T-helper 2 cell (primary cell): ENCODE results near the gene POLR2H.

Source experiments
- DNase-seq, 5 experiments: peaks; one replicate each; pipeline versions ENCODE4 v3.0.0 to v3.0.0-alpha.2; 2012 to 2022

POLR2H gene

DNA sequence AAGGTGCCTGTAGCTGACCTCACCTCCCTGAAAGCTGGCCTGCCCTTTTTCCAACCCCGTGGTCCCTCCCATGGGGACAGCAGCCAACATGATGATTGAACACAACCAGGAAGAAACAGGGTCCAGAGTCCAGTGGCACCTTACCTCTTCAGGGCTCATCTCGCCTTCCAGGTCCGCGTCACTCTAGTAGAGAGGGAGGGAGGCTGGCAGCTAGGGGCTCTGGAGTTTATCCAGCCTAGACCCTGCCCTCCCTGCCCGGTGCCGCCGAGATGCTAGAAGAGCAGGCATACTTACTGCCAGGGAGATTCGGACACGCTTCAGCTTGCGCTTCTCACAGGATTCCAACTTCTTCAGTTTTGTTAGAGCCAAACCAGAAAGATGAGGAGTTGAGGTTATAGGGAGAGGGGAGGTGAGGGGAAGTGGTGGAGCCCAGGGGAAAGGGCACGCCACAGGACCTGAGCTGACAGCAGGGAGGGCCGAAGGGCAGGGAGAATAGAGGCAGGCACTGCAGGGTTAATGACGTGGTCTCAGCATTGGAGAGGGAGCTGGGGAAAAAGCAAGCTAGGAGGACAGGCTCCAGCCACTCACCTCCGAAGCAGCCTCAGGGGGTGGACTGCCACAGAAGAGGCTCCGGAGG is 9.2 kb upstream of the POLR2H start:
- DNase-seq: no peak

DNA sequence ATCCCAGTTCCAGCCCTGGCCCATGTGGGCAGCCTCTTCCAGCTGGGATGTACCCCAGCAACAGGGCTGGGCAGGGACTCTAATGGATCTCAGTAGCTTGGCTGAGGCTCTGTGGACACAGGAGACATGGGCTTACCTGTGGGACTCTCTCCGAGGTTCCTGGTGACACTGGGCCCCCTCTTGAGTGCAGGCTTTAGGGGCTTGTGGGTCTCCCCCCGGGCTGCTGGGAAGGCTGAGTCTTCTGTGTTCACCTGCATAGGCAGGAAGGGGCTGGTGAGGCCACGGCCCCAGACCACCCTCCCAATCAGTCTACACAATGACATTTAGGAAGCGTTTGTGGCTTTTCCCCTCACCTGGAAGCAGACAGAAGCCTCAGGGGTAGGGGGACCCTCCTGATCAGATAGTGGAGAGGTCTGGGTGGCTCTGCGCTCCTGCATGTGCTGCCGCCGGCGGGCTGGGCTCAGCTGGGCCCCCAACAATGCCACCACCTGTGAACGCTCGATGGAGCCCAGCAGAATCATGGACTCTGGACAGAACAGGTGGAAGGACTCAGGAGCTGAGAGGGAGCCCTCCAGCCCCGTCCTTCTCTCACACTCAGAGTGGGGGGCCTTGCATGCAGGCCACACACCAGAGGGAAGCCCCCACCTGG is 8.5 kb upstream of the POLR2H start:
- DNase-seq: no peak

DNA sequence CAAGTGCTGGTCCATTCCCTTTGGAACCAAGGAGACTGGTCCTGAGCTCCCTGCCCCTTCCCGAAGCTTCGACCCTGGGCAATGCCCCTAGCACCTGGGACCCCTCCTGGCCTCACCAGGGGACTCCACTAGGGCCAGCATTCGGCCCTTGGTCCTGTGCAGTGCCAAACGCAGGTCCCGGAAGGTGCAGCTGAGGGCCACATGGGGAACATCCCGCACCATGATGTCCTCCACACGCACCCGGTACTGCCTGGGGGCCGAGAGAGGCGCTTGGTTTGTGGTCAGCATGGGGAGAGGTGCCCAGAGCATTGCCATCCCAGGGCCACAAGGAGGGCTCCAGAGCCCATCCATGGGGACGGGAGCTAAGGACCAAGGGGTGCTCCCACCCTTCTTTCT is 8.0 kb upstream of the POLR2H start:
- DNase-seq: no peak

DNA sequence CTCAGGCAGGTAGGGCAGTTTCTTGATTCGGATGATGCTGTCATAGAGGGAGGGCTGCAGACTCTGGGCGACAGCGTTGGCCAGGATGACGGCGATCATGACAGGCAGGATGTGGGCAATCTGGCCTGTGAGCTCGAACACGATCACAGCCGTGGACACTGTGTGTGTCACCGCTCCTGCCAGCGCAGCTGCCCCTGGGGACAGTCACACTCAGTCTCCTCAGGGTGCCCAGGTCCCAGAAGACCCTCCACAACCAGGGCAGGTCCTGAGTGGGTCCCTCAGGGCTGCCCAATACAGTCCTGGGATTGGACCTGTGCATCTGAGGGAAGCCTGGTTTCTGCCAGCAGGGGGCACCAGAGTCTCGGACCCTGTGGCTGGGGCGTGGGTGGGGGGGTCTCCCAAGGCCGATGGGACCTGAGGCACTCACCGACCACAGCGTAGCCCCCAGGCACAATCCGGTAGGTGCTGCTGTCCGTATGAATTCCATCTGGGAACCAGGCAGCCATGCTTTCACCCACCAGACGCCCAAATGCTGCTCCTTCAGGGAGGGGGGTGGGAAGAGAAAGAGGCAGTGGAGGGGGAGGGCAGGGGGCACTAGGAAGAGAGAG is 7.3 kb upstream of the POLR2H start:
- DNase-seq: peak; percentile 27 to 70 (median 49)

DNA sequence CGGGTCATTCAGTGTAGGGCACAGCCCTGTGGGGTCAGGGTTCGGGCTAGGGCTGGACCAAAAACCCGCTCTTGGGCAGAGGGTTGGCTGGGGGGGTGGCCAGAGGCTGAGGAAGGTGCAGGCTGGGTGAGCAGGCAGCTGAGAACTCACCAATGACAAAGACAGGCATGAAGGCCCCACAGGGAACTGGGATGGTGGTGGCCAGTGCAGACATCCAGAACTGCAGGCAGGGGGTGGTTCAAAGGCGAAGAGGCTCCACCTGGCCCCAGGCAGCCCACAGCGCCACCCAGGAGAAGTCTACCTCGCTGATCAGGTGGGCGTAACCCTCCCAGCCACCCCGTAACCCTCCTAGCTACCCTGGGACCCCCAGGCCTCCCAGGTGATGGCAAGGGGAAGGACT is 6.8 kb upstream of the POLR2H start:
- no peak for DNase-seq

DNA sequence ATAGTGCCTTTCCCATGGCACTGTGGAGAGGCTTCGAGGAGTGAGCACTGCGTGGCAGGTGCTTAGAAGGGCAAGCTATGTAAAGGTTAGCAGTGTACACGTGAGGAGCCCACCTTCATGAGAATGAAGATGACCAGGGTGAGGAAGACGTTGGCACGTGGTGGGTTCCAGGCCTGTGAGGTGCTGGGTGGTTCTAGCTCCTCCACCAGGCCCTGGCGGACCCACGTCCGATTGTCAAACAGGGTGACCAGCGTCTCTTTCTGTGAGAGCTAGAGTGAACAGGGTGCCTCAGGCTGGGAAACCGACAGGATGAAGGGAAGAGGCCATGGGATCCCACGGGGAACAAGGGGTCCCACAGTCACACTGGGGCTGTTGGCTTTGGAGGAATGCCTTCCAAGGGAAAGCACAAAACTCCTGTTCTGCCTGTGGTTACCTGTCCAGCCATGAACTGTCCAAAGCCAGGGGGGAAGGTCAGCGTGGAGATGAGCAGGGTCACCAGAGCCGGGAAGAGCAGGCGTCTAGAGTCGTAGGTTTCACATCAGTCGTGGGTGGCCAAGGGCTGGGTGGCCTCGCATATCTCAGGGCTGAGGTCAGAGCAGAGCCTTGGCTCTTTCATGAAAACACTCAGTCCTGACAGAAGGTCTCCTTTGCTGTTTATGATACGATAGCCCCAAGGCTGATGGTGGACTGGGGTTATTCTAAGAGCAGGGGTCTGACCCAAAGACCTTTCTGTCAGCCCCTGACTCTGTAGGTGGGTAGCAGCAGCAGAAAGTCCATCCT is 6.1 kb upstream of the POLR2H start:
- DNase-seq: no peak

DNA sequence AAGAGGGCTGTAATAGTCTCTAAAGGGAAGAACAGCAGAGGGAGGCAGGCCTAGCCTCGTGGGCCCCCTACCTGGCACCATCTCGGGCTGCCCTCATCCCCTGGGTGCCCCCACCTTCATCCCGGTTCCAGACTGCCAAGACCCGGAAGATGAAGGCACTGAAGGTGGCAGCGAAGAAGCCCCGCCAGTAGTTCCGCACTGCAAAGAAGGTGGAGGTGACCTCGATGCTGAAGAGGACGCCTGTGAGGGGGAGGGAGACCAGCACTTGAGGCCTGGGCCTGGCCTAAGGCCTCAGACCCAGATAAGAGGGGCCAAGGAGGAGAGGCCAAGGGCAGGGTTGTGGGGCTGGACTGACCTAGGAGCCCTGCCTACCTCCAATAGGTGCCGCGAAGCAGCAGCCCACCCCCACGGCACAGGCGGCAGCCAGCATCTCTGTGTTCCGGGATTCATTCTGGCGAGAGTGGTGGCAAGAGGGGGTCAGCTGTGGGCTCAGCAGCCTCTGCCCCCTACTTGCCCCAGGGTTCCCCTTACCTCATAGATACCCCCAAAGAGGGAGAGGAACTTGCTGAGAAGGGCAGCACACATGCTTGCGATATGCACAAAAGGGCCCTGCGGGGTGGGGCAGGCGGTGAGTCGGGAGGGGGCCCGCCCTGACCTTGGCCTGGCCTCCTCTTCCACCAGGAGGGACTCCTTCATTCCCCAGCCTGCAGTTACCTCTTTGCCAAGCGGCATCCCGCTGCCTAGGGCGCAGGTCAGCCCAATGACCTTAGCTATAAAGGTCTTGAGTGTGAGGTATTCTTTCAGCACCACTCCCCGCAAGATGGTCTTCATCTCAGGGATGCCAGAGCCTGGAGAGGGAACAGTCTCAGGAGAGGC is 4.0 kb upstream of the POLR2H start:
- no peak for DNase-seq

DNA sequence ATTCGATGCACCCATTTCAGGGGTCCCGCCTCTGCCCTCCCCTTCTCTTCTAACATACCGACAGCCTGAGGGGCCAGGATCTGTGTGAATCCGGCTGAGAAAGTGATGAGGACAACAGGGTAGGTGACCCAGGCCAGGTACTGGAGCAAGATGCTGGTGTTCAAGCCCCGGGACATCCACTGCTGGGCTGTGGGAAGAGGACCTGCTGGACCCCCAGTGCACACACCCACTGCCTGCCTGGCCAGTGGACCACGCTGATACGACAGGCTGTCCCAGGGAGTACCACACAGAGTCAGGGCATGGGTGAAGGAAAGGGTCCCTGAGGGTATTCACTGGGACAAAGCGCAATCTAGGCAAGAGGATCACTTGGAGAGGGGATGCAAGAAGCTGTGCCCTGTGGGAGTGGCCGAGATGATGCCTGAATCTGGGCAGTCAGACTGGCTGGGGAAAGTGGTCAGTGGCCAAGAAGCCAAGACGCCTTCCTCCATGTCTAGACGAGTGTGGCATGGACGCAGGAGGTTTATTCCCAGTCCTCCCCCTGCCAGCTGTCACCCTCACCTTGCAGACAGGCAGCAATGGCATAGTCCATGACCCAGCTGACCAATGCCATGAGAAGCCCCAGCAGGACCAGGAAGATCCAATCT is 3.3 kb upstream of the POLR2H start:
- no peak for DNase-seq

DNA sequence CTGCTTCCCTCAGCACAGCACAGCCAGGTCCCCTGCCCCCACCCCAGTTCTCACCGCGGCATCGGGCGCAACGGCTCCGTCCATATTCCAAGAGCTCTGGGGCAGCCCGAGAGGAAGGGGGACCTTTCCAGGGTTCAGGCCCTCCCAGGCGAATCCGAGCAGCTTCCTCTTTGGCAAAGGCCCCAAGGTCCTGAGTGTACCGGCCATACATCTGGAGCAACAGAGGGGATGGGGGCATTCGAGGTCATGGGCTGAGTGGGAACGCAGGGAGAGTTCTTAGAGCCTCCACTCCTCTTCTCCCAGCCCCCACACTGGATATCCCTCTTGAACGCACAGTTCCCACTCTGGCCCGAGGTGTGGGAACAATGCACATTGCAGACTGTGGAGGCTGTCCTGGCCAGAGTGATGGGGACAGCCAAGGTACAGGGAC is 2.6 kb upstream of the POLR2H start:
- no peak for DNase-seq

DNA sequence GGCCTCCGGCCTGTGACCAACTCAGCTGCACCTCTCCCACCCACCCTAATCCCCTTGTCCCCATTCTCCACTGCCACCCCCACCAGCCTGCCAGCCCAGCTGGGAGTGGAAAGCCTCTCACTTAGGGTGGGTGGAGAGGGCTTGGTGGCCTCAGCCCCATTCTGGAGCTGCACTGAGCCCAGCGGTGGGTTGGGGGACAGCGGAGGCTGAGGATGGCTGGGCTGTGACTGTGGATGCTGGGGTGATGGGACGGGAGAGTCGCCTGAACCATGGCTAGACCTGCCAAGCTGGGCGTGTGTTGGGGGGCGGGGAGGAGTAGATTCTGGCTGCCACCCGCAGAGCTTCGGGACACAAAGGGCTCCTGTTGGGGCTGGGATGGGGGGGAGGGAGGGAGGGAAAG is 1.9 kb upstream of the POLR2H start:
- DNase-seq: no peak

DNA sequence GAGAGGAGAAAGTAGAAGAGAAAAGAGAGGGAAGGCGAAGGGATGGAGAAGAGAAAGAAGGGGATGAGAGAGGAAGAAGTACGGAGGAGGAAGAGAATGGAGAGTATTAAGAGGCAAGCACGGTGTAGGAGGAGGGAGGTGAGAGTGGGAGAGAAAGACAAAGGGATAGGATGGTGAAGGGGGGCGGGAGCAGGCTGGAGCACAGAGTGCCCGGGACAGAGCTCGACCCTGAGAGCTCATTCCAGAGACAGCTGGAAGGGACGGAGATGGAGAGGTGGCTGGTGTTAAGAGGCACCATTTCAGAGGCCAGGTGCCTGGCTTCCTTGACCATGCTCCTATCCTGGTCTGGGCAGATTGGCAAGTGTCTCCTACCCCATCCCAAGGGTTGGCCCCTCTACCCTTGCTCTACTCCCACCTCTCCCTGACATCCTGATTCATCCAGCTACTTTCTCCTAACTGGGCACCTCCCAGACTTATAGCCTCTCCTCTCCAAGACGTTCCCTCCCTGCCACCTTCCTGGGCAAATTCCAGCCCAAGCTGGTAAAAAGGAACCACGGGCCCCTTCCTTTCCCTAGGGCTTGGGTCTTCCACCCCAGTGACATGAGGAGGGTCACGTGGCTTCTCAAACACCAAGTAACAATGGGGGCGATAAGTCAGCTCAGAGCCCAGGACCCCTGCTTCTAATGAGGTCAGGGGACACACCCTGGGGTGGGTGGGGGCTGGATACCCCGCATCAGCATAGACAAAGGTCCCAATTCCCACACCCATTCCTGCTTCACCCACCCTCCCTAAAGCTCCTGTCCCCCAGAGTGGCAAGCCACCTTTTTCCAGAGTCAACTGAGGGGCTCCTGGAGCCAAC is 1.2 kb upstream of the POLR2H start:
- no peak for DNase-seq

DNA sequence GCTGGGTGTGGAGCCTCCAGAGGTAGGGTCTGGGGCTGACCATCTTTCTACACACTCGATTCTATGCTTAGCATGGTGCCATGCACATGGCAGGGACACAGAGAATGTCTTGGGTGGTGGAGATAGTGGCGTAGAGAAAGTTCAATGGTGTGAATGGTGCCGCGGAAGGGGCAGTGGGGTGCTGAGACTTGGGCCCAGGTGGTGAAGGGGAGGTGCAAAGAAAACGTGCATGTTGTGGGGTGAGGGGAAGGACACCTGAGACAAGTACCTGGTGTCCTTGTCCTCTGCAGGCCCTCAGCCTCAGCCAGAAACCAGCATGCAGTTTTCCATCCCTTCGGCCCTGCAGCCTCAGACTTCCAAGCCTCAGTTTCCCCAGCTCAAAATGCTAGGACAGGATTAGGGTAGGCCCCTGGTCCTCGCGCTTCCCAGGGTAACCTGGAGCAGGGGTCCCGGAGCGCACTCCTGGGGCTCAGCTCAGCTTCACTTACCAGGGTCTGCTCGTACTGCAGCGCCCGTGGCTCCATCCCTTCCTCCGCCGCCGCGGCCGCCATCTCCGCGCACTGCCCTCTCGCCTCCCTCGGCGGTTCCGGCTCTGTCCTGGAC is 480 bp upstream of the POLR2H start:
- DNase-seq: no peak

DNA sequence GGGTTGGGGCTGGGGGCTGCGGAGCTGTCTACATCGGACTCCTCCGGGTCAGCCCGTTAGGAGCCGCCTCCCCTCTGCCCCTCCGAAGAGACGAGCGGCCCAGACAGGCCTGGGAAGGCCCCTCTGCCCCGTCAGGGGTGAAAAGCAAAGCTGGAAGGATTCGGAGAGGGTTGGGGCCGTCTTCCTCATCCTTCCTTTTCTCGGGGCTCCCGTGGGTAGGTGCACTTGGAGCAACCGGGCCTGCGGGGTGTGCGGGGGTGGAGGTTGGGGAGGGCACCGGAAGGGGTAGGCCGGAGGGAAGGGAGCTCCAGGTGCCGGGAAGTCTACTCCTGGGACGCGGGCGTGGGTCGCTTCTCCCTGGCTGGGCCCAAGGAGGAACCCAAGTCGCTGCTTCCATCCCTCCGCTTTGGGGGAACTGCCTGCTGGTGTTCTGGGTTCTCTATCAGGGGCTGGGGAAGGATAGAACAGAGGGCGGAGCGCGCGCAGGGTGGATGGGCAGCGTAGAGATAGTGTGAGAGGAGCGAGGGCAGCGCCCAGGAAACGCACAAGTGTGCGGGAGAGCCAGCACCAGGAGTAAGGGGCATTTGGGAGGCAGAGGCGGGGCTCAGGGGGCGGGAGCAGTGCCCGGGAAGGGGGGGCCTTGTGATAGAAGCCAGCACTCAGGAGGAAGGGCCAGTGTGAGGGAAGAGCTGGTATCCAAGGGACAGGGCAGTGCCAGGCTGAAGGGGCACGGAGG is 590 bp downstream of the POLR2H start:
- peak in 3 of 5 experiments; percentile 15 to 57 (median 18) for DNase-seq

DNA sequence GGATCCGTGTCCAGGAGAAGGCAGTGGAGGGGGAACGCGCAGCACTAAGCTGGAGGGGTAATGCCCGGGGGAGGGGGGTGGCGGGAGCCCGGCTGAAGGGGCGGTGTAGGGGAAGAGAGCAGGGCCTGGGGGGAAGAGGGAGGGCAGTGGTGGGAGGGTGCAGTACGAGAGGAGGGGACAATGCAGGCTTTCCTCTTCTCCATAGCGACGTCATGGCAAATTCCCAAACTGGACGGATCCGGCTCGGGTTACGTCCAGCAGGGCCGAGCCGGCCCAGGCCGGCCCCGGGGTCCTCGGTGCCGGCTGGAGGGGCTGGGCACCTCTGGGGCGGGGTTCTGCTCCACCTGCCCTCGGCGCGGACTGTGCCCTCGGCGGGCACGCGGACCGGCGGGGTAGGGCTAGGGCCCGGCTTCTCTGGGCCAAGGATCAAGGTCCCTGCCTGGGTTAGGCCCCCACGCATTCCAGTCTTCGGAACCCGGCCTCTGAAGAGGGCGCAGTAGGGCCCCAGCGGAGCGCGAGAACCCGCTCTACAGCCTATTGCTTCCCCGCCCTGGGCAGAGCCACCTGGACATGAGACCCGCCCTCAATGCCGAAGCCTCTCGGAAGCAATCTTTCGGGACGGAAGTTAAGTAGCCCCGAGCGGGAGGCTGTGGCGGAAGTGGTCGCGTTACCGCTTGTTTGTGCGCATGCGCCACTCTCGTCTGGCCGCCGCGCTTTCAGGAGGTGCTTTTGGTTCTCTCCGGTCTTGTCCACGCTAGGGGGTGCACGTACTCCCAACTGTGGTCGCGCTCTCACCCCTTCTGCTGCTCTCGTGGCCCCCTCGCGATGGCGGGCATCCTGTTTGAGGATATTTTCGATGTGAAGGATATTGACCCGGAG is 1.4 kb downstream of the POLR2H start:
- DNase-seq: peak; percentile 82 to 97 (median 92)

DNA sequence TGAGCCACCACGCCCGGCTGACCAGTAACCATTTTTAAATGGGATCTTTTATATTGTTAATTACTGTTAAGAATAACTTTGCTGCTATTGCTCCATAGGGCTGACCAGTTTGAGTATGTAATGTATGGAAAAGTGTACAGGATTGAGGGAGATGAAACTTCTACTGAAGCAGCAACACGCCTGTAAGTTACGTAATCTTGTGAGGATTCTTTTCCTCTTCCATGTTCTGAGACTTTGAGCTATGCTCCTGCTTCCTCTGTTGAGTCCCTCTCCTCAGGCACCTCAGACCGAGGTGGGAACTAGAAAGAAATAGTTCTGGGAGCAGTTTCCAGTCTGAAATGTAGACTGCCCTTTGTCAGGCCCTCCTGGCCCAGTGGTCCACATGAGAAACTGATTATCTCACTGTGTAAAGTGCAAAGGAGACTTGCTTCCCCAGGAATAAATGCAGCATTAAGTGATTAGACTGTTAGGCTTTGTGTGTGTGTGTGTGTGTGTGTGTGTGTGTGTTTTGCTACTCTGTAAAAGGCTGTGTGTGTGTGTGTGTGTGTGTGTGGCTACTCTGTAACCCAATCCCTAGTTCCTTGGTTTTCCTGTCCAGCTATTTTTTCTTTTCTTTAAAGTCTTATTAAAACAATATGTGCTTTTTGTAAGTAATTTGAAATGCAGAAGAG is 5.2 kb downstream of the POLR2H start:
- DNase-seq: no peak

DNA sequence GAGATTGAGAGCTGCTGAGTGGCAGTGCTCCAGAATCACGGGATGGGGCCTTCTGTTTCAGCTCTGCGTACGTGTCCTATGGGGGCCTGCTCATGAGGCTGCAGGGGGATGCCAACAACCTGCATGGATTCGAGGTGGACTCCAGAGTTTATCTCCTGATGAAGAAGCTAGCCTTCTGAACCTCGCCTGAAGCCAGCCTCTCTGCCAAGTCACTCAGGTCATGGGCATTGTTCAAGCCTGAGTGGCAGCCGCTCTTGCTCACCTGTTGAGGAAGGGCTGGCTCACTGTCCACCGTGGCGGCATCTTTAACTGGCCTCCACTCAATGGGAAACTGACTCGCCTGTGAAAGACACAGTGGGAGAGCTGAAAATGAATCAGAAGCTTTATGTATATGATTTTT is 6.6 kb downstream of the POLR2H start:
- no peak for DNase-seq

DNA sequence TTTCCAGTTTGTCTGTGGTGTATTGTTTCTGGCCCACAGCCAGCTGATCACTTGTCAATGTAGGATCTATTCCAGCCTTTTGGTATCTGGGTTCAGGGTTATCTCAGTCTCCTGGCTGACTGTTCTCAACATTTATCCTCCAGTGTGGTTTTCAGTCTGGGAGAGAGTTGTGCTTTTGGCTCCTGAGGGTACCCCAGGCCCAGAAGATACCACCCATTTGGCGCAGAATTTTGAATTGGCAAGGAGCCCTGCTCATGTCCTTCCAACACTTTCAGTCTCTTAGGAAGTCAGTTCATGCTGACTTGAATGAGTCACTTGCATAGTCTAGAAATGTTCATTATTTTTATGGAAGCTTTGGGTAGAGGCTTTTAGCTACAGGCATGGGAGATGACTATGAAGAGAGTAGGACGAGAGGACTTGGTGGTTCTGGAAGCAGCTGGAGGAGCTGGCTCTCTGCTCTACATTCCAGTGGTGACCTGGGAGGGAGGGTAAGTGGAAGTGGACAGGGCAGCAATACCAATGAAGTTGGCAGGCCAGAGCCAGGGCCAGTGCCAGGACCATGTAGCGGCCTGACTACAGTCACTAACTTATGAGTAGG is 7.2 kb downstream of the POLR2H start:
- no peak for DNase-seq

DNA sequence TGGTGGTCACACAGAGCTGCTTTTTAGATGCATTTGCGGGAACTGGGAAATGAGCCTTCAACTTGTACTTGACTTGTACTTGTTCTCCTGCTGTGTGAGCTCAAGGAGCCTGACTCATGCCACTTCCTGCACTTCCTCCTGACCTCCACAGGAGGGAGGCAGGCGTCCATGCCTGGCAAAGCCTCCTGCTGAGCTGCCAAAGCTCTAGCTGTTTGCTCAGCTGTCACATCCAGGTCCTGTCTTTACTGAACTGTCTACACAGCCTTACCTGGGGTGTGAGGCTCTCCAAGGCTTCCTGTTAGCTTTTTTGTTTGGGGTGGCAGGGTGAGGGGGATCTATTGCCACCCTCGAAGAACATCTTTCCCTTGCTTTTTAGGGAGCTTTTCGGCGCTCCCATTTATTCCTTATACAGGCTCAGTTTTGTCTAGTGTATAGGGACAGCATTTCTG is 10.1 kb downstream of the POLR2H start:
- DNase-seq: peak in 4 of 5 experiments; percentile 16 to 82 (median 36)
